ENCODE data around the gene NUP98.
"Not testable (repeated sequence)": the region's sequence is repeated elsewhere in the genome, so short reads cannot be mapped to it uniquely, and the experiment has no call there.

NUP98 gene

DNA sequence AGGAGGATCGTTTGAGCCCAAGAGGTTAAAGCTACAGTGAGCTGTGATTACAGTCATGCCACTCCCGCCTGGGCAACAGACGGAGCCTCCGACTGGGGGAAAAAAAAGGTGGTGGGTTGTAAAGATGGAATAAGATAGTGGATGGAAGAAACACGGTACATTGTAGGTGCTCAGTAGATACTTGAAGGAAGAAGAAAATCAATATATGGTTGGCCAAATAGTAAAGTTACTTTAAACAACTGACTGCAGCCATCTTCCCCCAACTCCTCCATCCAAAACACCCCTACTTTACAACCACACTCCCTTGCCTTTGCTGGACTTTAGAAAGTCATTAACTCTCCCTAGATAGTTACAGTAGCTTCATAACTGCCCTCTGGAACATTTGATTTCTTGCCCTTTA, 2.5 kb upstream of the NUP98 start:
- Histone ChIP-seq H3K9ac (ENCODE audit: insufficient read length) (no peak overlapping the region), H3K36me3 (ENCODE audit: insufficient read depth, low read length) (peaks cover 10% of the 10 kb centered on the region), H3K9me3 (ENCODE audit: low read depth, low read length) (no peaks in the 10 kb centered on the region), H3K4me3 (no peak overlapping the region), H3K27ac (no peak overlapping the region)
- TF ChIP-seq EZH2 (IDR thresholded peaks at IDR 0.05), result no peak
- TF ChIP-seq POLR2AphosphoS5 (IDR thresholded peaks at IDR 0.05; ENCODE audit: borderline replicate concordance, low read depth, low read length), result no peak
- TF ChIP-seq FOXP2 (optimal IDR thresholded peaks at IDR 0.05; ENCODE audit: control extremely low read depth, extremely low read length, insufficient read depth), result no peak
- no peak for DNase-seq (ENCODE audit: low read depth, low spot score)

DNA sequence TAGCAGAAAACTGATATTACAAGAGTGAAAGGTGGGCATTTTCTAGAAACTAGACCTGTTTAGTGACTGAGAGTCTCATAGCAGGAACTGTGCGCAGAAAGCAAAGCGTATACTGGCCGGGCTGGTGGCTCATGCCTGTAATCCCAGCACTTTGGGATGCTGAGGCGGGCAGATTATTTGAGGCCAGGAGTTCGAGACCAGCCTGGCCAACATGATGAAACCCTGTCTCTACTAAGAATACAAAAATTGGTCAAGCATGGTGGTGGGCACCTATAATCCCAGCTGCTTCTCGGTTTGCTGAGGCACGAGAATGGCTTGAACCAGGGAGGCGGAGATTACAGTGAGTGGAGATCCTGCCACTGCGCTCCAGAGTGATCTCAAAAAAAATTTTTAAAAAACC, 1.8 kb upstream of the NUP98 start:
- Histone ChIP-seq H3K27ac (no peak overlapping the region), H3K36me3 (ENCODE audit: insufficient read depth, low read length) (peaks cover 17% of the 10 kb centered on the region), H3K9me3 (ENCODE audit: low read depth, low read length) (no peaks in the 10 kb centered on the region), H3K4me3 (no peak overlapping the region), H3K9ac (ENCODE audit: insufficient read length) (no peak overlapping the region)
- no peak for DNase-seq (ENCODE audit: low read depth, low spot score)
- no peak for TF ChIP-seq FOXP2 (optimal IDR thresholded peaks at IDR 0.05; ENCODE audit: control extremely low read depth, extremely low read length, insufficient read depth)
- no peak for TF ChIP-seq EZH2 (IDR thresholded peaks at IDR 0.05)
- TF ChIP-seq POLR2AphosphoS5 (IDR thresholded peaks at IDR 0.05; ENCODE audit: borderline replicate concordance, low read depth, low read length), result no peak

DNA sequence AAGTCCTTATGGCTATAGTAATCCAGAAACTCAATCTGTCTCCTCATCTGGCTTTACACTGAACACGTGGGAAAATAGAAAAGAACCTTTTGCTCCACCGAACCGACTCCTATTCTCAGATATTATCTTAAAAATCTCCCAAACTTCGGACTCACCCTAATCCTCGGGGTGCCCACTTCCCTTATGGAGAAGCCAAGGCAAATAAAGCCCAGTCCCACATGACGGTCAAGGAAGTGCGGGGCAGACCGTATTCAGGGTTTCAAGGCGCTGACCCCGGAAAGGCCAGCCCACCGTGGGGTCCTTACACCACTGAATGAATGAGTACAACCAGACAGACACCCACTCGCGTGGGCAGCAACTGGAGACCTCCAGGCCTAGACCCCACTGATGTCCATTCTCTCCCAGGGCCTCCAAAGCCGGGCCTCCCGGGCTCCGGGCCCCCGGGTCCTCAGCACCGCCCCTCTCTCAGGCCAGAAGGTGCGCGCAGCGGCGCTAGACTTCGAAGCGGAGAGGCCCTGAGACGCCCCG, 489 bp downstream of the NUP98 start:
- peak overlapping the region; percentile 95 for H3K4me3 ChIP-seq
- H3K9ac ChIP-seq (ENCODE audit: insufficient read length), result peak overlapping the region; percentile 99
- TF ChIP-seq FOXP2 (optimal IDR thresholded peaks at IDR 0.05; ENCODE audit: control extremely low read depth, extremely low read length, insufficient read depth), result no peak
- TF ChIP-seq POLR2AphosphoS5 (IDR thresholded peaks at IDR 0.05; ENCODE audit: borderline replicate concordance, low read depth, low read length), result no peak
- no peak for TF ChIP-seq EZH2 (IDR thresholded peaks at IDR 0.05)
- DNase-seq (ENCODE audit: low read depth, low spot score), result no peak
- H3K27ac ChIP-seq, result peak overlapping the region; percentile 89
- no peaks in the 10 kb centered on the region for H3K9me3 ChIP-seq (ENCODE audit: low read depth, low read length)
- peaks cover 40% of the 10 kb centered on the region for H3K36me3 ChIP-seq (ENCODE audit: insufficient read depth, low read length)

DNA sequence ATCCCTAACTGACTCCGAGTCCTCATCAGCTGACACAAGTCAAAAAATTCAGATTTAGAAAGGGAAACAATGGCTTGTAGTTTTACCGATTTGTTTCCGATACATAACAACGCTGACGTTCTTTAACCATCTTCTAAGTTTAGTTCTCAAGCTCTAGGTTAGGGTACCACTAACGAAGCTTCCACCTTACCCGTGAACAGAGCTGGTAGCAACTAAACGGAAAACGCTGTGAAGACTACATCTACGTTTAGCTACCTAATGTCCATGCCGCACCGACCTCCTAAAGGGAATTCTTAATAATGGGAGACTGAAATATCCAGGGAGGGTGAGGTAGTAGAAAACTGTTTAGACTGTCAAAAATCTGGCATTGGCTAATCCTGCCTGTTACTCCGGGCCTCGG, 1.0 kb downstream of the NUP98 start:
- DNase-seq (ENCODE audit: low read depth, low spot score), result no peak
- peak overlapping the region; percentile 89; the same call in 1 of the 2 replicates for H3K27ac ChIP-seq
- peaks cover 40% of the 10 kb centered on the region for H3K36me3 ChIP-seq (ENCODE audit: insufficient read depth, low read length)
- H3K9me3 ChIP-seq (ENCODE audit: low read depth, low read length), result no peaks in the 10 kb centered on the region
- H3K4me3 ChIP-seq, result peak overlapping the region; percentile 95
- TF ChIP-seq FOXP2 (optimal IDR thresholded peaks at IDR 0.05; ENCODE audit: control extremely low read depth, extremely low read length, insufficient read depth), result no peak
- no peak for TF ChIP-seq EZH2 (IDR thresholded peaks at IDR 0.05)
- no peak for TF ChIP-seq POLR2AphosphoS5 (IDR thresholded peaks at IDR 0.05; ENCODE audit: borderline replicate concordance, low read depth, low read length)
- H3K9ac ChIP-seq (ENCODE audit: insufficient read length), result peak overlapping the region; percentile 99

DNA sequence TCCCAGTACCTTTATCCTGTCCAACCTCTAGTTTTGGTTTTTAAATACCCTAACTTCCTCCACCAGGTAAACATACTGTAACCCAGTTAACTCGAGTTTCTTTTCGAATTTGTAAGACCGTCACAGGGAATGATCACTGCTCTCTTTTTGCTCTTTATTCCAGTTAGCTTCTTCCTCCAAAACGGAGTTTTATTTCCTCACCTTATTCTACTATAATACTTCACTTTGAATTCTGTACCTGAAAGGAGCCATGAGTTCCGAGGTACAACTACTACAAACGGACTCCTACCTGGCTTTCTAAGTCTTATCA, 1.4 kb downstream of the NUP98 start:
- H3K36me3 ChIP-seq (ENCODE audit: insufficient read depth, low read length), result peaks cover 40% of the 10 kb centered on the region
- TF ChIP-seq POLR2AphosphoS5 (IDR thresholded peaks at IDR 0.05; ENCODE audit: borderline replicate concordance, low read depth, low read length) (no peak), EZH2 (IDR thresholded peaks at IDR 0.05) (no peak), FOXP2 (optimal IDR thresholded peaks at IDR 0.05; ENCODE audit: control extremely low read depth, extremely low read length, insufficient read depth) (no peak)
- peak overlapping the region; percentile 99 for H3K9ac ChIP-seq (ENCODE audit: insufficient read length)
- H3K9me3 ChIP-seq (ENCODE audit: low read depth, low read length), result no peaks in the 10 kb centered on the region
- peak overlapping the region; percentile 95 for H3K4me3 ChIP-seq
- no peak overlapping the region for H3K27ac ChIP-seq
- DNase-seq (ENCODE audit: low read depth, low spot score), result no peak

DNA sequence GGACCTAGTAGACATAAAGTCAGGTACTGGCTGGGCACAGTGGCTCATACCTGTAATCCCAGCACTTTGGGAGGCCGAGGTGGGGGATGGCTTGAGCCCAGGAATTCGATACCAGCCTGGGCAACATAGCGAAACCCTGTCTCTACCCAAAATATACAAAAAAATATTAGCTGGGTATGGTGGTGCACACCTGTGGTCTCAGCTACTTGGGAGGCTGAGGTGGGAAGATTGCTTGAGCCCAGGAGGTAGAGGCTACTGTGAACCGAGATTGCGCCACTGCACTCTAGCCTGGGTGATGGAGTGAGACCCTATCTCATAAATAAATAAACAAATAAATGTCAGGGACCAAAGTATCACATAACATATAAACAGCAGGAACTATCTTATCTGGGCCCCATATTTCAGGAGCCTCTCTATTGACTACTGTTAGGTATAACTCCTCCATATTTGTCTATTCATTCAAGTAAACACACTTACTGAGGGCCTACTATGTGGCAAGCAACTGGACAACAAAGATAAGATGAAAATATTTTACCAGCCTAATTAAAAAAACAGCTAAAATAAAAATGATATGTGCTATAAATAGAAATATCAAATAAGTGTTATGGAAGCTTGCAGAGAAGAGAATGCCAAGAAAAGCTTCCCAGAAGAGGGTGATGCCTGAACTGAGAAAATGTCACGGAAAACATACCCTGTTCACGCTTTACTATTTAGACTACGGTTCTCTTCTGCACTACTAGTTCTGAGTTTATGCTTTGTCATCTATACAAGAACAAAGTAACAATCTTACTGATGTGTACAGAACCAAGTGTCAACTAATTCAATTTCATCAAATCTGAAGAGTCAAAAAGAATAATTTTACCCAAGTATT, 2.0 kb downstream of the NUP98 start:
- Histone ChIP-seq H3K9me3 (ENCODE audit: low read depth, low read length) (no peaks in the 10 kb centered on the region), H3K4me3 (peak overlapping the region; percentile 95), H3K9ac (ENCODE audit: insufficient read length) (peak overlapping the region; percentile 99), H3K36me3 (ENCODE audit: insufficient read depth, low read length) (peaks cover 44% of the 10 kb centered on the region), H3K27ac (no peak overlapping the region)
- DNase-seq (ENCODE audit: low read depth, low spot score), result no peak
- TF ChIP-seq FOXP2 (optimal IDR thresholded peaks at IDR 0.05; ENCODE audit: control extremely low read depth, extremely low read length, insufficient read depth) (no peak), POLR2AphosphoS5 (IDR thresholded peaks at IDR 0.05; ENCODE audit: borderline replicate concordance, low read depth, low read length) (no peak), EZH2 (IDR thresholded peaks at IDR 0.05) (no peak)

DNA sequence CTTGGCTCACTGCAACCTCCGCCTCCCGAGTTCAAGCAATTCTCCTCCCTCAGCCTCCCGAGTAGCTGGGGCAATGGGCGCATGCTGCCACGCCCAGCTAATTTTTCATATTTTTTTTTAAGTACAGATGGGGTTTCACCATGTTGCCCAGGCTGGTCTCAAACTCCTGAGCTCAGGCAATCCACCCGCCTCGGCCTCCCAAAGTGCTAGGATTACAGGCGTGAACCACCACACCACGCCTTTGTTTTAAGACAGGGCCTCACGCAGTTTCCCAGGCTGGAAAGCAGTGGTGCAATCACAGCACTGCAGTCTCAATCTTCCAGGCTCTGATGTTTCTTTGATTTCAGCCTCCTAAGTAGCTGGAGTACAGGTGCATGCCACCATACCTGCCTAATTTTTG, 3.0 kb downstream of the NUP98 start:
- H3K9ac ChIP-seq (ENCODE audit: insufficient read length); H3K27ac ChIP-seq; H3K9me3 ChIP-seq (ENCODE audit: low read depth, low read length); H3K4me3 ChIP-seq; DNase-seq (ENCODE audit: low read depth, low spot score): not testable (repeated sequence)
- H3K36me3 ChIP-seq (ENCODE audit: insufficient read depth, low read length), result peaks cover 45% of the 10 kb centered on the region

DNA sequence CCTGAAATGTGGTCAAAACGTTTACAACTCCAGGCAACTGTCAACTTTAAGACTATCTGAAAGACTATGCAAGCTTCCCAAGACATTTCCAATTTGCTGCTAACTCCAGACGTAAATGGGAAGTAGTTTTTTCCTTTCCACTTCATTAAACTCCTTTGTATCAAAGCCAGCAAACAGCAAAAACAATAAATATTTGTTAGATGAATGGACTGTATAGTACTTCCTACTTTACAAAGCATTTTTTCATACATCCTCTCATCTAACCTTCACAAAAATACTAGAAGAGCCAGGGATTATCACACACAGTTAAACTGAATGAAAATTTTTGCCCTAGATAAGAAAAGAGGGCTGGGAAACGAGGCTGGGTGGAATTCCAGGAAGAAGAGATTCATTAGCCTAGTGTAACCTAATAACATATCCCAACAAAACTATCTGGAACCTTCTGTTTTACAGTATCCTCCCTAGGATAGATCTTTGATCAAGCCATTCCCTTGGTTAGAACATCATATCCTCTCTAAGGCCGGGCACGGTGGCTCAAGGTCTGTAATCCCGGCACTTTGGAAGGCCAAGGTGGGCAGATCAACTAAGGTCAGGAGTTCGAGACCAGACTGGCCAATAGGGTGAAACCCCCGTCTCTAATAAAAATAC, 10.4 kb downstream of the NUP98 start:
- Histone ChIP-seq H3K36me3 (ENCODE audit: insufficient read depth, low read length) (peaks cover 28% of the 10 kb centered on the region), H3K4me3 (no peak overlapping the region), H3K9me3 (ENCODE audit: low read depth, low read length) (no peaks in the 10 kb centered on the region), H3K27ac (peak overlapping the region; percentile 20; the same call in 1 of the 2 replicates), H3K9ac (ENCODE audit: insufficient read length) (no peak overlapping the region)
- no peak for TF ChIP-seq POLR2AphosphoS5 (IDR thresholded peaks at IDR 0.05; ENCODE audit: borderline replicate concordance, low read depth, low read length)
- TF ChIP-seq FOXP2 (optimal IDR thresholded peaks at IDR 0.05; ENCODE audit: control extremely low read depth, extremely low read length, insufficient read depth), result no peak
- no peak for TF ChIP-seq EZH2 (IDR thresholded peaks at IDR 0.05)
- DNase-seq (ENCODE audit: low read depth, low spot score), result no peak

Measured in SK-N-MC (cell line).